NCI-H526 (cell line): ENCODE measurements around the gene PPM1D.
"Not testable (repeated sequence)": the region's sequence is repeated elsewhere in the genome, so short reads cannot be mapped to it uniquely, and the experiment has no call there.

ENCODE experiments used
- DNase-seq, 2 experiments: peaks; one replicate each; lab custom pipeline; 2025; lab: John Stamatoyannopoulos, UW

The PPM1D gene

DNA sequence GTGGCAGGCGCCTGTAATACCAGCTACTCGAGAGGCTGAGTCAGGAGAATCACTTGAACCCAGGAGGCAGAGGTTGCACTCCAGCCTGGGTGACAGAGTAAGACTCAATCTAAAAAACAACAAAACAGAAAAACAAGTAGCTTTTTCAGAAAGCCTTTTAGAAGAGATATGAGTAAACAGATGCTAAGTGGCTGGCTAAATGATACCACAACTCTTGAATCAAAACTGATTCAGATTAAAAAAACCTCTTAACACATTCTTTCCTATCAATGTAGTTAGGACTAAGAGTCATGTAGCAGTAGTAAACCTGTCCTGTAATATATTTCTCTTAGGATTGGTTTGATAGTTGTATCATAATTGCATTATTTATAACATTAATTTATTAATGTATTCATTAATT lies 23.0 kb downstream of the PPM1D start:
- DNase-seq, result no peak

DNA sequence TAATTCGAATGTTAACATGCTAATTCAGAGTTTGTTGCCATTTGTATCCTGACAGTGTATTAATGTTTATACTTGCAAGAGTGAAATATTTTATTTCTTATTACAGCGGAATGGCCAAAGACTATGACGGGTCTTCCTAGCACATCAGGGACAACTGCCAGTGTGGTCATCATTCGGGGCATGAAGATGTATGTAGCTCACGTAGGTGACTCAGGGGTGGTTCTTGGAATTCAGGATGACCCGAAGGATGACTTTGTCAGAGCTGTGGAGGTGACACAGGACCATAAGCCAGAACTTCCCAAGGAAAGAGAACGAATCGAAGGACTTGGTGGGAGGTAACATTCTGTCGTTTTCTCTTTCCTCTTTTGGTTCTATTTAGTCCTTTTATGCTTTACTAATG lies 23.4 kb downstream of the PPM1D start:
- DNase-seq, result no peak

DNA sequence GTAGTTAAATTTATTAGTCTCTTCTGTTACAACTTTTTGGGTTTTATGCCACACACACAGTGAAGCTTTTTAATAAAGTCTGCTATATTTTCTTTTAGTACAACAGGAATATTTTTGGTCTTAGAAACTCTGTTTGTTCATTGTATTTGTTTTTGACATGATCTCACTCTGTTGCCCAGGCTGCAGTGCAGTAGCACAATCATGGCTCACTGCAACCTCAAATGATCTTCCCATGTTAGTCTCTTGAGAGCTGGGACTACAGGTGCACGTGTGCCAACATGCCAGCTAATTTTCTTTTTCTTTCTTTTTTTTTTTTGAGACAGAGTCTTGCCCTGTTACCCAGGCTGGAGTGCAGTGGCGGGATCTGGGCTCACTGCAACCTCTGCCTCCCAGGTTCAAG lies 27.1 kb downstream of the PPM1D start:
- no peak for DNase-seq

DNA sequence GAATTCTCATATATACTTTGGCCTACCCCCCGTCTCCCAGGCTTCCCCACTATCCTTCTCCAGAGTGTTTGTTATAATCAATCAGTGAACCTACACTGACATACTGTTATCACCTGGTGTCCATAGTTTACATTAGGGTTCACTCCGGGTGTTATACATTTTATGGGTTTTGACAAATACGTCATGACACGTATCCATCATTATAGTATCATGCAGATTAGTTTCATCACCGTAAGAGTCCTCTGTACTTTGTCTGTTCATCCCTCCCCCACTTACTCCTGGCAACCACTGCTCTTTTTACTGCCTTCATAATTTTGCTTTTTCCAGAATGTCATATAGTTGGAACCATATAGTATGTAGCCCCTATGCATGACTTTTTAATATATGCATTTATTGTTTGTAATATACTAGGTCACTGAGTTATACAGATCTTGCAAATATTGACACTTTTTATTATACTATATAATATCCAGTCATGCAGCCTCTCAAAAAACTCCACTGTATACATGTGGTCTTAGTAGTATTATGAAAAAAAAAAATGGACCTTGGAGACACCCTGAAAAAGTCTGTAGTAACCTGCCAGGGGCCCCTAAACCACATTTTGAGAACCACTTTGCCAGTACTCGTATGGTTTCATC lies 28.4 kb downstream of the PPM1D start:
- no peak for DNase-seq

DNA sequence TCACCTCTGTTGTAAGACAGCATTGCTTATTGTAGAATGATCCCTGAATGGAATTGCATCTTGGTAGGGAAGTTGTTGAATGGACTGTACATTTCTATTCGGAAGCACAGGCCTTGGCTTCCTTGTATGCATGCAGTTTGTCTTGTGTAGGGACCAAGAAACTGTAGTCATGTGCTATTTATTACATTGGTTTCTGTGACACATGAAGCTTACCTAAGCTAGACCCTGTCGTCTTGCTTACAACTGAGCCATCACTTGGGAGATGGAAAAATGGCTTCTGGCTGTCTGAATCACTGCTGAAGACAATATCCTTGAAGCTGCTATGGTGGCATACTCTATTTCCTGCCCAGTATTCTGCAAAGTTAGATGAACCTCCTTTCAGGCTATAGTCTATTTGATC lies 29.1 kb downstream of the PPM1D start:
- no peak for DNase-seq

DNA sequence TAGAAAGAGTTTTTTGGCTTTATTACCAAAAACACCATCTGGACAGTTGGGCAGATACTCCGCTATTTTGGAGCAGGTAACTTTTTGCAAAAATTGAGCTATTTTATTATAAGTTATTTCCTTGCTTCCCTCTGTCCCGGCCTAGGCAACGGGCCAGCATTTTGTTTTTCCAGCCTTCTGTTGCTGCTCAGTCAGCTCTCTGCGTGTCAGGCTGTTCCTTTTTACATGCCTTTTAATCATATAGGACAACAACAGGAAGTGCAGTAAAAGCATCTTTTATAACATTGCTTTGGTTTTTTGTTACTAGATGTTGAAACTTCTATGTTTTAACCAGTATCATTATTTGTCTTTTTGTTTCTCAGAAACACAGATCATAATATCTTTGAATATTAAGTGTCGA lies 30.4 kb downstream of the PPM1D start:
- no peak for DNase-seq

DNA sequence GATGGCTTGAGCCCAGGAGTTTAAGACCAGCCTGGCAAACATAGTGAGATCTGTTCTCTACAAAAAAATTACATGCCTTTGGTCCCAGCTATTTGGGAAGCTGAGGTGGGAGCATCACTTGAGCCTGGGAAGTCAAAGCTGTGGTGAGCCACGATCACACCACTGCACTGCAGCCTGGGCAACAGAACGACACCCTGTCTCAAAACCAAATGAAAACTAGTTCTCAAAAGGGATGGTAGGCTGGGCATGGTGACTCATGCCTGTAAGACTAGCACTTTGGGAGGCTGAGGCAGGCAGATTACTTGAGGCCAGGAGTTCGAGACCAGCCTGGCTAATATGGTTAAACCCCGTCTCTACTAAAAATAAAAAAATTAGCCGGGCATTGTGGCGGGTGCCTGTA lies 31.1 kb downstream of the PPM1D start:
- no peak for DNase-seq

DNA sequence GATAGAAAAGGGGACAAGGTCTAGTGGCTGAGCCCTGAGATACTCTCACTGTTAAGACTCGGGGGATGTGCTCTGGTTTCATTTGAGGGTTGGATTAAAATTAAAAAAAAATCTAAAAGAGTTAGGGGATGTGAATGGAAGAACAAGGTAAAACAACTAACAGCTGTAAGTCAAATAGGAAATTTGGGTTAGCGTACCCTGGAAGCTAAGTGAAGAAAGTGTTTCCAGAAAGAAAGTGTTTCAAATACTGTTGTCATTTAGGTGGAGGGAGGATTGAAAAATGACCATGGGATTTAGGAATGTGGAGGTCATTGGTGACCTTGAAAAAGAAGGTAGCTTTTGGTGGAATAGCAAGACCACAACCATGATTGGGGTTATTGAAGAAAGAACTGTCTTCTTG lies 37.7 kb downstream of the PPM1D start:
- DNase-seq, result no peak

DNA sequence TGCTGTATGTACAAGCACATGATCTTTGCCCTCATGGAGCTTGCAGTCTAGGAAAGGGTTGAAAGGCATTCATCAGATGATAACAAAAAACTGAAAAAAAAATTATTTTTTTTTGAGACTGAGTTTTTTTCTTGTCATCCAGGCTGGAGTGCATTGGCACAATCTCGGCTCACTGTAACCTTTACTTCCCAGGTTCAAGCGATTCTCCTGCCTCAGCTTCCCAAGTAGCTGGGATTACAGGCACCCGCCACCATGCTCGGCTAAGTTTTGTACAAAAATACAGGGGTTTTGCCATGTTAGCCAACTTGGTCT lies 39.0 kb downstream of the PPM1D start:
- no peak for DNase-seq

DNA sequence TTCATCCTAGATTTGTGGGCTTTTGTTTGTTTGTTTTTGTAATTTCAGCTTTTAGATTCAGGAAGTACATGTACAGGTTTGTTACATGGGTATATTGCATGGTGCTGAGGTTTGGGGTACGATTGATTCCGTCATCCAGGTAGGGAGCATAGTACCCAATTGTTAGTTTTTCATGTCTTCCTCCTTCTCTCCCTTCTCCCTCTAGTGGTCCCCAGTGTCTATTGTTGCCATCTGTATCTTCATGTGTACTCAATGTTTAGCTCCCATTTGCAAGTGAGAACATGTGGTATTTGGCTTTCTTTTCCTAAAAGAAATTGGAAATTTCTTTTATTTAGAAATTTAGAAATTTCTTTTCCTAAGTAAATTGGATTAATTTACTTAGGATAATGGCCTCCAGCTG lies 40.5 kb downstream of the PPM1D start:
- DNase-seq, result peak in 1 of 2 experiments; percentile 17

DNA sequence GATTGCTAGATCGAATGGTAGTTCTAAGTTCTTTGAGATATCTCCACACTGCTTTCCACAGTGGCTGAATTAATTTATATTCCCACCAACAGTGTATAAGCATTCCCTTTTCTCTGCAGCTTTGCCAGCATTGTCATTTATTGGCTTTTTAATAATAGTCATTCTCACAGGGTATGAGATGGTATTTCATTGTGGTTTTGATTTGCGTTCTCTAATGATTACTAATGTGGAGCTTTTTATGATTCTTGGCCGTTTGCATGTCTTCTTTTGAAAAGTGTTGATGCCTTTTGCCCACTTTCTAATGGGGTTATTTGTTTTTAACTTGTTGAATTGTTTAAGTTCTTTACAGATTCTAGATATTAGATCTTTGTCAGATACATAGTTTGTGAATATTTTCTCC lies 41.1 kb downstream of the PPM1D start:
- no peak for DNase-seq

DNA sequence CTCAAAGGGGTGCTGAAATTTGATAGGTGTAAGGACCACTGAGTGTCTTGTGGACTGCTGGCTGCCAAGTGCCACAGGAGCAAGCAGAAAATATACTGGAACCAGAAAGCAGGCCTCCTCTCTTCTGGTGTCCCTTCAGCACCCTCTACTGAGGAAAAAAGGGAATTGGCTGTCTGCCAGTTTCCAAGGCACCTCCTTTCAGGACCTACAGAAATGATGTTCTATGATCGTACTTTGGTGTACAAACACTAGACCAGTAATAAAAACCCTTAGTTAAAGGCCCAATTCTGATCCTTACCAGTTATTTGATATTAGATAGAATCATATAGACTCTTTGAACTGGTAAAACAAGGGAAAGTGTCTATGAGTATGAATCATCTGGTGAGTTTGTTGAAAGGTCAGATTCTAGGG lies 41.8 kb downstream of the PPM1D start:
- DNase-seq, result peak; percentile 76 to 87

DNA sequence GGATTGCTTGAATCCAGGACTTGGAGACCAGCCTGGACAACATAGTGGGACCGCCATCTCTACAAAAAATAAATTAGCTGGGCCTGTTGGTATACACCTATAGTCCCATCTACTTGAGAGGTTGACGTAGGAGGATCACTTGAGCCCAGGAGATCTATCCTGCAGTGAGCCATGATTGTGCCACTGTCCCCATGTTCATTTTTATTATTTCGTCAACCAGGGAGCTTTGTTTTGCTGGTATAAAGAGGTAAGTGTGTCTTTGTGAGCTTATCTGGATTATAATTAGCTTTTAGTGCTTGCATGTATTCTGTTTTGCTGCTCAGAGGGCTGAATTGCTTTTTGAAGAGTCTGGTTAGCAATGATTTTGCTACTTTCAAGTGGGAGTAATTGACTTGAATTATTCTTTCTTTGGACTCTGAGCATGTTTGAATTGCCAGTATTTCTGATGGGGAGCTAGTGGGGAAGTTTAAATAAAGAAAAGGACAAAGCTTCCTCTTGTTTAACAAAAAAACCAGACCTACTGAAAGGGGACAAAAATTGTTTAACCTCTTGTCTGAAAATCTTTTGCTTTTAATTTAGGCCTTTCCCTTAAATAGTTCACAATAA lies 46.0 kb downstream of the PPM1D start:
- no peak for DNase-seq

DNA sequence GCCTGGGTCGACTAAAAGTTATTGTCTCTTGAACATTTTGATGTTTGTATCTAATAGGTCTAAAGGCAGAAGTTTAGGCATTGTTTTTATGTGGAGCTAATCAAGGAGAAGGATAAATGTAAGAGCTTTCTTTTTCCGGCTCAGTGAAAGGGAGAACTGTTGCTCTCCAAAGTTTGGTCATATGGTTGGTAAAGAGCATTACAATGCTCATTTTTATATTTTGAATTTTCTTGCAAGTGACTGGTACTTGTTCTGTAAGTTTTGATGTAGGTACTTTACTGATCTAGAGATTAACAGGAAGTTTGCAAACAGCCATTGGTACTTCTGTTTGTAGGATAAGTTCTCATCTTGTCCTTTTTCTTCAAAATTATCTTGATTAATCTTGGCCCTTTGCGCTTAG lies 46.7 kb downstream of the PPM1D start:
- DNase-seq, result no peak

DNA sequence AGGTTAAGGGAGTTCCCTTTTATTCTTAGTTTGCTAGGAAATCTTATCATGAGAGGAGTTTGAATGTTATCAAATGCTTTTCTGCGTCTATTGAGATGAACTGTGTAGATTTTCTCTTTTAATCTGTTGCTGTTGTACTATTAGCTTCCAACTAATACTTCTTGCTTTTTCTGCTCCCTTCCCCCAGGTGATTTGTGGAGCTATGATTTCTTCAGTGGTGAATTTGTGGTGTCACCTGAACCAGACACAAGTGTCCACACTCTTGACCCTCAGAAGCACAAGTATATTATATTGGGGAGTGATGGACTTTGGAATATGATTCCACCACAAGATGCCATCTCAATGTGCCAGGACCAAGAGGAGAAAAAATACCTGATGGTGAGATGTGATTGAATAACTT lies 47.7 kb downstream of the PPM1D start:
- no peak for DNase-seq

DNA sequence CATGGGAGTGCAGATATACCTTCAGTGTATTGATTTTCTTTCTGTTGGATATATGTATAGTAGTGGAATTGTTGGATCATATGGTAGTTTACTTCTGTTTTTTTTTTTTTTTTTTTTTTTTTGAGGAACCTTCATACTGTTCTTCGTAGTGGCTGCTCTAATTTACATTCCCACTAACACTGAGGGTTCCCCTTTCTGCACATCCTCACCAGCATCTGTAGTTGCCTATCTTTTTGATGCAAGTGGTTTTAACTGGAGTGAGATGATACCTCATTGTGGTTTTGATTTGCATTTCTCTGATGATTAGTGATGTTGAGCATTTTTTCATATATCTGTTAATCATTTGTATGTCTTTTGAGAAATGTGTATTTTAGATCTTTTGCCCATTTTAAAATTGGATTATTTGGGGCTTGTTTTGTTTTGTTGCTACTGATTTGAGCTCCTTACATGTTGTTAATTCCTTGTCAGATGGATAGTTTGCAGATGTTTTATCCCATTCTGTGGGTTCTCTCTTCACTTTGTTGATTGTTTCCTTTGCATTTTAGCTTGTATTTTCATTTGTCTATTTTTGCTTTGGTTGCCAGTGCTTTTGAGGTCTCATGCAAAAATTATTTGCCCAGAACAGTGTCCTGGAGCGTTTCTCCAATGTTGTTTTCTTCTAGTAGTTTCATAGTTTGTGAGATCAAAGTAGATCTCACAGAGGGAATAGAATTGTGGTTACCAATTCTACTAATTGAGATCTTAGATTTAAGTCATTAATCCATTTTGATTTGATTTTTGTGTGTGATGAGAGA lies 52.7 kb downstream of the PPM1D start:
- no peak for DNase-seq

DNA sequence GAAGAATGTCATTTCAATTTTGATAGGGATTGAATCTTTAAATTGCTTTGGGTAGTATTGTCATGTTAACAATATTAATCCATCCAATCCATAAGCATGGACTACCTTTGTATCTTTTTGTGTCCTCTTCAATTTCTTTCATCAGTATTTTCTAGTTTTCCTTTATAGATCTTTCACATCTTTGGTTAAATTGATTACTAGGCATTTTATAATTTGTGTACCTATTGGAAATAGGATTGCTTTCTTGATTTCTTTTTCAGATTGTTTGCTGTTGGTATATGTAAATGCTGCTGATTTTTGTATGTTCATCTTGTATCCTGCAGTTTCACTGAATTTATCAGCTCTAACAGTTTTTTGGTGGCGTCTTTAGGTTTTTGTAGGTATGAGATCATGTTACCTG lies 53.6 kb downstream of the PPM1D start:
- DNase-seq, result no peak

DNA sequence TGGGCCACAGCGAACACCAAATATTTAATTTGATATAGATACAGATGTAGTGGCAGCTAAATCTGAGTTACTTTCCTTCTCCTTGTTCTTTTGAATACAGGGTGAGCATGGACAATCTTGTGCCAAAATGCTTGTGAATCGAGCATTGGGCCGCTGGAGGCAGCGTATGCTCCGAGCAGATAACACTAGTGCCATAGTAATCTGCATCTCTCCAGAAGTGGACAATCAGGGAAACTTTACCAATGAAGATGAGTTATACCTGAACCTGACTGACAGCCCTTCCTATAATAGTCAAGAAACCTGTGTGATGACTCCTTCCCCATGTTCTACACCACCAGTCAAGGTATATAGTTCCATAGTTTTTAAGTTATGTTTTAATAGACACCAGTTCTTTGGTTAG lies 56.5 kb downstream of the PPM1D start:
- no peak for DNase-seq

DNA sequence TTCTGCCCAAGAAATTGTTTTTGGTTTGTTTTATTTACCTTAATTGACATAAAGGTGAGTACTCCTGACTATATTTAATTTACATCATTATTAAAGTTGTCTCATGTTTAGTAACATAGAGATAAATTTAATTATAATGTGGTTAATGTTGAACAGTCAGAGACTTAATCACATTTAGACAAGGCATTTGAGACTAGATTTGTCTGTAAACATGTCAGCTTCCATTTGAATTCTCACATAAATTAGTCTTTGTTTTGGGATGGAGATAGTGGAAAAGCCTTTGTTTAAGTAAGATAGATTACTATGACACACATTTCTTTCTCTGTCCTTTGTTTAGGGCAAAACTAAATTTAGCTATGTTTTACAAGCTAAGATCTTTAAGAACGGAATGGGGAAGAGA lies 59.2 kb downstream of the PPM1D start:
- no peak for DNase-seq

DNA sequence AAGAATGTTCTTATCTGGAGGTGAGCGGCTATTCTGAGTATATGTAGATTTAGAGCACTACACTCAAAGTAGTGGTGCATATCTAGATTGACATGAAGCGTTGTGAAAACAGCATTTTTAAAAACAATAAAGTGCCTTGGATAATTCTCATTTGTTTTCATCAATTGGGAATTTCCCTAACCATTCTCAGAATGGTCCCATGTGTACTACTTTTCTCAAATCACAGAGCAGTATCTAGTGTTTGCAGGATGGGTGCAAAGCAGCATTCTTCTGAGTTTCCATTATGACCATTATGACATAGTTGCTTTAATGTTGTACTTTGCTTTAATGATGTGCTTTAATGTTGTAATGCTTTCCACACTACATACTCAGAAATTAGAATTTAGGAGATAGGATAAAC lies 61.5 kb downstream of the PPM1D start:
- no peak for DNase-seq

DNA sequence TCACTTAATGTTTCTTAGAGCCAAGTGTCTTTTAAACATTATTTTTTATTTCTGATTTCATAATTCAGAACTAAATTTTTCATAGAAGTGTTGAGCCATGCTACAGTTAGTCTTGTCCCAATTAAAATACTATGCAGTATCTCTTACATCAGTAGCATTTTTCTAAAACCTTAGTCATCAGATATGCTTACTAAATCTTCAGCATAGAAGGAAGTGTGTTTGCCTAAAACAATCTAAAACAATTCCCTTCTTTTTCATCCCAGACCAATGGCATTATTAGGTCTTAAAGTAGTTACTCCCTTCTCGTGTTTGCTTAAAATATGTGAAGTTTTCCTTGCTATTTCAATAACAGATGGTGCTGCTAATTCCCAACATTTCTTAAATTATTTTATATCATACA lies 64.0 kb downstream of the PPM1D start:
- DNase-seq, result no peak

DNA sequence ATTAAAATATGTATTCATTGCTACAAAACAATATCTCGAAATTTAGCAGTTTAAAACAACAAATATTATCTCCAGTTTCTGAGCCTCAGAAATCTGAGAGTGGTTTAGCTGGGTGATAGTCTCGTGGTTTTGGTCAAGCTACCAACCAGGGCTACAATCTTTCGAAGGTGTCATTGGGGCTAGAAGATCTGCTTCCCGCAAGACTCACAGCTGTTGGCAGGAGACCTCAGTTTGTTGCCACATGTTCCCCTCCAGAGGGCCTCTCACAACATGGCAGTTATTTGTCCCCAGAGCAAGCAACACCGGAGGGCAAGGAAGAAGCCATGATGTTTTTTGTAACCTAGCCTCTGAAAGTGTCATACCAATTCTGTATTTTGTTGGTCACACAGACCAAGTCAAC lies 65.6 kb downstream of the PPM1D start:
- DNase-seq, result no peak

DNA sequence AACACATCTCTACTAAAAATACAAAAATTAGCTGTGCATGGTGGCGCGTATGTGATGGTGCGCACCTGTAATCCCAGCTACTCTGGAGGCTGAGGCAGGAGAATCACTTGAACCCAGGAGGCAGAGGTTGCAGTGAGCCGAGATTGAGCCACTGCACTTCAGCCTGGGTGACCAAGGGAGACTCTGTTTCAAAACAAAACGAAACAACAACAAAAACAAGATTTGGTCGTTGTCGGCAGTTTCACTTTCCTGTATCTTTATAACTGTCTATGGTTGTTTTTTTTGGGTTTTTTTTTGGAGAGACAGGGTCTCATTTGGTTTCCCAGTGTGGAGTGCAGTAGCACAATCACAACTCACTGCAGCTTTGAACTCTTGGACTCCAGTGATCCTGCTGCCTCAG lies 68.7 kb downstream of the PPM1D start:
- not testable (repeated sequence) for DNase-seq

DNA sequence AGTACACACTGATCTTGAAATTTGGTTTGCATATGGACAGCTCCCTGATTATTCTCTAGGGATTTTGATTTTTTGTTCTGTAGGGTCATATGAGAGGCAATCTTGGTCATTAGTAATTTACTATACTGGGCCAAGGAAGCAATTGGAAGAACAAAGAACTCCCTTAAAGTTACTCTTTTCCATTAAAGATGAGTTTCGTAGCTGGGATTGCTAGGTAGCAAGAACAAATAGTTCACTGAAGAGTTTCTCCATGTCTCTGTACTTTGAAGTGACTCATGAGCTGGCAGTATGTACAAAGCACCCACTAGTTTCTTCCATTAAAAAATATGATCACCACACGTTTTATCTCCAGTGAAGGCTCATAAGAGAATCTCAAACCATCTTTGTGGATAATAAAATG lies 71.5 kb downstream of the PPM1D start:
- DNase-seq, result no peak
